ENCODE results near the gene VLDLR. TPM values are rescaled to one million over a fixed set of nuclear protein-coding genes. Genes with fewer than 3 reads are reported as not detected.

The VLDLR gene
- total RNA-seq, result 10 to 100 TPM in 1 of 6 experiments, 1 to 10 TPM in 4, under 1 TPM in 1; 0.72 to 12.9 (median 3.5) TPM
- long read RNA-seq, partial matches to known transcripts, result 1 of 2 reads
- long read RNA-seq, other reads (novel, unspliced or antisense), result 0 of 2 reads

- ATAC-seq, result peak; percentile 42 to 46 (median 44)
- intact Hi-C loops (cut with DNase I), result no loop called here
- no peaks in the 10 kb centered on the region for H3K9me3 ChIP-seq
- no peaks in the 10 kb centered on the region for H3K36me3 ChIP-seq
- H3K27me3 ChIP-seq, result no peaks in the 10 kb centered on the region
- WGBS (ENCODE audit: insufficient coverage, low coverage, low lambda C conversion rate, missing lambda C conversion rate), result 1% methylated on average over 23 of the region's 72 CpGs
- H3K4me1 ChIP-seq, result peaks cover 0 to 17% (median 0%) of the 10 kb centered on the region in 4 donors
- H3K27ac ChIP-seq, result peak within 1 kb of the TSS in 2 of 3 donors; percentile 58 to 77
- peak within 1 kb of the TSS; percentile 47 to 60 (median 48) for H3K4me3 ChIP-seq
- peak; percentile 49 to 63 (median 52) for DNase-seq
- TF ChIP-seq CTCF (IDR thresholded peaks at IDR 0.05), result no peak
- TF ChIP-seq POLR2A (IDR thresholded peaks at IDR 0.05), result no peak
These were observed at the start of gene VLDLR for GRCh38 chr9:2621722-2622460. VLDLR (plus strand) TSS chr9:2621787; CDS start chr9:2622190, 403 bp downstream.

DNA sequence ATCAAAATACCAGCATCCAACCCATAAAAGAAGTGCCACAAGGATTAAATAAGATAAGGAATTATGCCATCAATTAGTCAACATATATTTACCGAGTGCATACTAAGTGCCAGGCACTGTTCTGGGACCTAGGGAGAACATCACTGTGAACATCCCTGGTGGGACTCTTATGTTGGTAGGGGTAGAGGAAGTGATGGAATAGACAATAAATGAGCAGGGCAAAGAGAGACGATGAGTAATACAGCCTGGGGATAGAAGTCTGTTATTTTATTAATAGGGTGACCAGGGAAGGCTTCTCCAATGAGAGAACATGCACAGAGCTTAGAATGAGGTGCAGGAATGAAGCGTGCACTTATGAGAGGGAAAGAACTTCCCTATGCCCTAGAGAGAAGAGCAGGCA, 47.4 kb upstream of the VLDLR start:
- intact Hi-C loops (cut with DNase I), result no loop called here
- WGBS (ENCODE audit: insufficient coverage, low coverage, low lambda C conversion rate, missing lambda C conversion rate), result 82% methylated on average over 3 of the region's 3 CpGs
- no peak for ATAC-seq

GRCh38 chr9:2576631-2577030, 45.0 kb upstream of the VLDLR start:
- ATAC-seq, result no peak
- intact Hi-C loops (cut with DNase I), result no loop called here
- Histone ChIP-seq H3K4me1 (no peaks in the 10 kb centered on the region), H3K27ac (no peak overlapping the region), H3K36me3 (no peaks in the 10 kb centered on the region), H3K27me3 (no peaks in the 10 kb centered on the region), H3K9me3 (no peaks in the 10 kb centered on the region), H3K4me3 (no peak overlapping the region)
- WGBS (ENCODE audit: insufficient coverage, low coverage, low lambda C conversion rate, missing lambda C conversion rate), result 56% methylated on average over 2 of the region's 2 CpGs
- no peak for DNase-seq
- TF ChIP-seq CTCF (IDR thresholded peaks at IDR 0.05), result no peak
- TF ChIP-seq POLR2A (IDR thresholded peaks at IDR 0.05), result no peak

More for the DNA sequence above, 47.4 kb upstream of the VLDLR start:
- no peak for DNase-seq
- Histone ChIP-seq H3K9me3 (no peaks in the 10 kb centered on the region), H3K27me3 (no peaks in the 10 kb centered on the region), H3K4me3 (no peak overlapping the region), H3K36me3 (no peaks in the 10 kb centered on the region), H3K4me1 (peaks cover 0 to 12% (median 4%) of the 10 kb centered on the region in 4 donors), H3K27ac (no peak overlapping the region)
- TF ChIP-seq CTCF (IDR thresholded peaks at IDR 0.05), result no peak

DNA sequence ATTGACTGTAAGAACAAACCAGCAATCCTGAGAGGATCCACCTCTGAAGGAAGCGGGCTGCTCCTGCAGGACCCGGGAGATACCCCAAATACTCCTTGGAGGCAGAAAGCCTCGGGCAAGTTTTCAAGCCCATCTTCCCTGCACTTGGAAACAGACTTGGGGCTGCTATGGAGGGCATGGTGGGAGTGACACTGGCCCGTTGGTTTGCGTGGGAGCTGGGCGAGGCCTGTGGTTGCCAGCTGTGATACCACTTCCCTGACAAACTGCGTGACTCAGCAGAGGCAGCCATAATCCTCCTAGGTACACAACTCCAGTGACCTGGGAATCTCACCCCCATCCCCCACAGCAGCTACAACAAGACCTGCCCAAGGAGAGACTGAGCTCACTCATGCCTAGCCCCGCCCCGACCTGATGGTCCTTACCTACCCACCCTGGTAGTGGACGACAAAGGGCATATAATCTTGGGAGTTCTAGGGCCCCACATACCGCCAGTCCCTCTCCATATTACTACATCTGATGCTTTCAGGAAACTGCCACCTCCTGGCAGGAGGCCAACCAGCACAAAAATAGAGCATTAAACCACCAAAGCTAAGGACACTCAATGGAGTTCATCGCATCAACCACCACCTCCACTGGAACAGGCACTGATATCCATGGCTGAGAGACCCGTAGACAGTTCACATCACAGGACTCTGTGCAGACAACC, 38.1 kb upstream of the VLDLR start:
- DNase-seq (no peak), ATAC-seq (no peak)
- no peak overlapping the region for H3K27ac ChIP-seq
- no peaks in the 10 kb centered on the region for H3K4me1 ChIP-seq
- no peaks in the 10 kb centered on the region for H3K9me3 ChIP-seq
- H3K36me3 ChIP-seq, result no peaks in the 10 kb centered on the region
- H3K4me3 ChIP-seq, result no peak overlapping the region
- no peak for TF ChIP-seq POLR2A (IDR thresholded peaks at IDR 0.05)
- no peak for TF ChIP-seq CTCF (IDR thresholded peaks at IDR 0.05)
- intact Hi-C loops (cut with DNase I), result no loop called here
- H3K27me3 ChIP-seq, result no peaks in the 10 kb centered on the region
- WGBS (ENCODE audit: insufficient coverage, low coverage, low lambda C conversion rate, missing lambda C conversion rate), result 94% methylated on average over 3 of the region's 13 CpGs
